ENCODE results near the gene TM4SF20.

DNA sequence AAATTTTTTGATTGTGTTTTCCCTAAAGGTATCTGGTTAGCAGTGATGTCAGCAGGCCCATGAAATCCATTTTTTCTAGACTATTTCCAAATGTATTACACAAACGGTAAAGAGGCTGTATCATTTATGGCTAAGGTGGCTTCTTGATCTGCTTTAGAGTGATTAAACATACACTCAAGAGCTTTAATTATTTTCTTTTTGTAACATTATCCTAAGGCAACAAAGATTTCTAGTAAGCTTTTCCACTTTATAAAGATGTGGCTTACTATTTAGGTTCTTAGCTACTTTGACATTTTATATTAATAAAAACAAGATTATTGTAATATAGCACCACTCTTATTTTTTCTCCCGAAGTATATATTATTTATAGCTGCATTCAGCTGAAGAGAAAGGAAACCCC lies 37.6 kb downstream of the TM4SF20 start:
- TF ChIP-seq, protein P1, sequence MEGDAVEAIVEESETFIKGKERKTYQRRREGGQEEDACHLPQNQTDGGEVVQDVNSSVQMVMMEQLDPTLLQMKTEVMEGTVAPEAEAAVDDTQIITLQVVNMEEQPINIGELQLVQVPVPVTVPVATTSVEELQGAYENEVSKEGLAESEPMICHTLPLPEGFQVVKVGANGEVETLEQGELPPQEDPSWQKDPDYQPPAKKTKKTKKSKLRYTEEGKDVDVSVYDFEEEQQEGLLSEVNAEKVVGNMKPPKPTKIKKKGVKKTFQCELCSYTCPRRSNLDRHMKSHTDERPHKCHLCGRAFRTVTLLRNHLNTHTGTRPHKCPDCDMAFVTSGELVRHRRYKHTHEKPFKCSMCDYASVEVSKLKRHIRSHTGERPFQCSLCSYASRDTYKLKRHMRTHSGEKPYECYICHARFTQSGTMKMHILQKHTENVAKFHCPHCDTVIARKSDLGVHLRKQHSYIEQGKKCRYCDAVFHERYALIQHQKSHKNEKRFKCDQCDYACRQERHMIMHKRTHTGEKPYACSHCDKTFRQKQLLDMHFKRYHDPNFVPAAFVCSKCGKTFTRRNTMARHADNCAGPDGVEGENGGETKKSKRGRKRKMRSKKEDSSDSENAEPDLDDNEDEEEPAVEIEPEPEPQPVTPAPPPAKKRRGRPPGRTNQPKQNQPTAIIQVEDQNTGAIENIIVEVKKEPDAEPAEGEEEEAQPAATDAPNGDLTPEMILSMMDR (conservative IDR thresholded peaks at IDR 0.05; ENCODE audit: low read length): no peak
- TF ChIP-seq EZH2phosphoT487 (IDR thresholded peaks at IDR 0.05; ENCODE audit: borderline replicate concordance): no peak

Data from Loucy (cell line).